ENCODE measurements around the gene INPP5D. TPM values are rescaled to one million over a fixed set of nuclear protein-coding genes. Genes with fewer than 3 reads are reported as not detected.

Gene INPP5D
- total and polyA plus RNA-seq, 2 of the 8 experiments (the other 6 are each of a cell fraction or from before 2014, with no cell fraction given) = 4.5 to 7.1 TPM

DNA sequence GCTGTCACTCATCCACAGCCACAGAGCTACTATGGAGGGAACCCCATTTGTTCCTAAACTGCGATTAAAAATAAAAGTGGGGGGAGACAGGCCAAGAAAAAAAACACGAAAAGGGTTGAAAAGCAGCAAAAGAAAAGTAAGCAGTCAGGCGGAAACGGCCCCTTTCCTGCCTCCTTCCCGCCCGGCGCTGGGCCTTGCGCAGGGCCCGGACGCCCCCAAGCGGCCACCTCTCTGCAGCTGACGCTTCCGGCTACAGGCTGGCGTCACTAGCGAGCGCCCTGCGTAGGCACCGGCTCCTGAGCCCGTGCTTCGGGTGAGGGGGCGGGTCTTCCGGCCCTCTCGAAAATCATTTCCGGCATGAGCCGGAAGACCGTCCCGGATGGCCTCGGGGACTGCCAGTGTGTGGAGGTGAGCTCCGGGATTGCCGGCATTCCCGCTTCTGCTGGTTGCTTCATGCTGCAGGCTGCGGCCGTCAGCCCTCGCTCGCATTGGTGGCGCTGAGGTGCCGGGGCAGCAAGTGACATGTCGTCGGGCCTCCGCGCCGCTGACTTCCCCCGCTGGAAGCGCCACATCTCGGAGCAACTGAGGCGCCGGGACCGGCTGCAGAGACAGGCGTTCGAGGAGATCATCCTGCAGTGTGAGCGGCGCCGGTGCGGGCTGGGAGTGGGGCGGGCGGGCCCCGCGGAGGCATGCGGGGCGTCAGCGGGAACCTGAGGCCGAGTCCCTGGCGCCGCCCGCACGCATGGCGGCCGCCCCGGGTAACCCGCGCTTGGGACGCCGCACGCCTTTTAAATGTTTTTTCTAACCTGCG, 191.4 kb downstream of the INPP5D start, which contains the start of gene ATG16L1 (continued):
- TF ChIP-seq, protein P1, sequence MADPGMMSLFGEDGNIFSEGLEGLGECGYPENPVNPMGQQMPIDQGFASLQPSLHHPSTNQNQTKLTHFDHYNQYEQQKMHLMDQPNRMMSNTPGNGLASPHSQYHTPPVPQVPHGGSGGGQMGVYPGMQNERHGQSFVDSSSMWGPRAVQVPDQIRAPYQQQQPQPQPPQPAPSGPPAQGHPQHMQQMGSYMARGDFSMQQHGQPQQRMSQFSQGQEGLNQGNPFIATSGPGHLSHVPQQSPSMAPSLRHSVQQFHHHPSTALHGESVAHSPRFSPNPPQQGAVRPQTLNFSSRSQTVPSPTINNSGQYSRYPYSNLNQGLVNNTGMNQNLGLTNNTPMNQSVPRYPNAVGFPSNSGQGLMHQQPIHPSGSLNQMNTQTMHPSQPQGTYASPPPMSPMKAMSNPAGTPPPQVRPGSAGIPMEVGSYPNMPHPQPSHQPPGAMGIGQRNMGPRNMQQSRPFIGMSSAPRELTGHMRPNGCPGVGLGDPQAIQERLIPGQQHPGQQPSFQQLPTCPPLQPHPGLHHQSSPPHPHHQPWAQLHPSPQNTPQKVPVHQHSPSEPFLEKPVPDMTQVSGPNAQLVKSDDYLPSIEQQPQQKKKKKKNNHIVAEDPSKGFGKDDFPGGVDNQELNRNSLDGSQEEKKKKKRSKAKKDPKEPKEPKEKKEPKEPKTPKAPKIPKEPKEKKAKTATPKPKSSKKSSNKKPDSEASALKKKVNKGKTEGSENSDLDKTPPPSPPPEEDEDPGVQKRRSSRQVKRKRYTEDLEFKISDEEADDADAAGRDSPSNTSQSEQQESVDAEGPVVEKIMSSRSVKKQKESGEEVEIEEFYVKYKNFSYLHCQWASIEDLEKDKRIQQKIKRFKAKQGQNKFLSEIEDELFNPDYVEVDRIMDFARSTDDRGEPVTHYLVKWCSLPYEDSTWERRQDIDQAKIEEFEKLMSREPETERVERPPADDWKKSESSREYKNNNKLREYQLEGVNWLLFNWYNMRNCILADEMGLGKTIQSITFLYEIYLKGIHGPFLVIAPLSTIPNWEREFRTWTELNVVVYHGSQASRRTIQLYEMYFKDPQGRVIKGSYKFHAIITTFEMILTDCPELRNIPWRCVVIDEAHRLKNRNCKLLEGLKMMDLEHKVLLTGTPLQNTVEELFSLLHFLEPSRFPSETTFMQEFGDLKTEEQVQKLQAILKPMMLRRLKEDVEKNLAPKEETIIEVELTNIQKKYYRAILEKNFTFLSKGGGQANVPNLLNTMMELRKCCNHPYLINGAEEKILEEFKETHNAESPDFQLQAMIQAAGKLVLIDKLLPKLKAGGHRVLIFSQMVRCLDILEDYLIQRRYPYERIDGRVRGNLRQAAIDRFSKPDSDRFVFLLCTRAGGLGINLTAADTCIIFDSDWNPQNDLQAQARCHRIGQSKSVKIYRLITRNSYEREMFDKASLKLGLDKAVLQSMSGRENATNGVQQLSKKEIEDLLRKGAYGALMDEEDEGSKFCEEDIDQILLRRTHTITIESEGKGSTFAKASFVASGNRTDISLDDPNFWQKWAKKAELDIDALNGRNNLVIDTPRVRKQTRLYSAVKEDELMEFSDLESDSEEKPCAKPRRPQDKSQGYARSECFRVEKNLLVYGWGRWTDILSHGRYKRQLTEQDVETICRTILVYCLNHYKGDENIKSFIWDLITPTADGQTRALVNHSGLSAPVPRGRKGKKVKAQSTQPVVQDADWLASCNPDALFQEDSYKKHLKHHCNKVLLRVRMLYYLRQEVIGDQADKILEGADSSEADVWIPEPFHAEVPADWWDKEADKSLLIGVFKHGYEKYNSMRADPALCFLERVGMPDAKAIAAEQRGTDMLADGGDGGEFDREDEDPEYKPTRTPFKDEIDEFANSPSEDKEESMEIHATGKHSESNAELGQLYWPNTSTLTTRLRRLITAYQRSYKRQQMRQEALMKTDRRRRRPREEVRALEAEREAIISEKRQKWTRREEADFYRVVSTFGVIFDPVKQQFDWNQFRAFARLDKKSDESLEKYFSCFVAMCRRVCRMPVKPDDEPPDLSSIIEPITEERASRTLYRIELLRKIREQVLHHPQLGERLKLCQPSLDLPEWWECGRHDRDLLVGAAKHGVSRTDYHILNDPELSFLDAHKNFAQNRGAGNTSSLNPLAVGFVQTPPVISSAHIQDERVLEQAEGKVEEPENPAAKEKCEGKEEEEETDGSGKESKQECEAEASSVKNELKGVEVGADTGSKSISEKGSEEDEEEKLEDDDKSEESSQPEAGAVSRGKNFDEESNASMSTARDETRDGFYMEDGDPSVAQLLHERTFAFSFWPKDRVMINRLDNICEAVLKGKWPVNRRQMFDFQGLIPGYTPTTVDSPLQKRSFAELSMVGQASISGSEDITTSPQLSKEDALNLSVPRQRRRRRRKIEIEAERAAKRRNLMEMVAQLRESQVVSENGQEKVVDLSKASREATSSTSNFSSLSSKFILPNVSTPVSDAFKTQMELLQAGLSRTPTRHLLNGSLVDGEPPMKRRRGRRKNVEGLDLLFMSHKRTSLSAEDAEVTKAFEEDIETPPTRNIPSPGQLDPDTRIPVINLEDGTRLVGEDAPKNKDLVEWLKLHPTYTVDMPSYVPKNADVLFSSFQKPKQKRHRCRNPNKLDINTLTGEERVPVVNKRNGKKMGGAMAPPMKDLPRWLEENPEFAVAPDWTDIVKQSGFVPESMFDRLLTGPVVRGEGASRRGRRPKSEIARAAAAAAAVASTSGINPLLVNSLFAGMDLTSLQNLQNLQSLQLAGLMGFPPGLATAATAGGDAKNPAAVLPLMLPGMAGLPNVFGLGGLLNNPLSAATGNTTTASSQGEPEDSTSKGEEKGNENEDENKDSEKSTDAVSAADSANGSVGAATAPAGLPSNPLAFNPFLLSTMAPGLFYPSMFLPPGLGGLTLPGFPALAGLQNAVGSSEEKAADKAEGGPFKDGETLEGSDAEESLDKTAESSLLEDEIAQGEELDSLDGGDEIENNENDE (IDR thresholded peaks at IDR 0.05; ENCODE audit: insufficient replicate concordance, low read length) = no peak
- TF ChIP-seq JUND (IDR thresholded peaks at IDR 0.05; ENCODE audit: low read length) (0 out of 2 replicates have a peak, but pooled peaks have one; percentile 40), NRF1 (IDR thresholded peaks at IDR 0.05; ENCODE audit: low read depth, low read length) (no peak), RXRA (IDR thresholded peaks at IDR 0.05; ENCODE audit: insufficient read depth, low read depth, low read length) (no peak), RFX5 (IDR thresholded peaks at IDR 0.05; ENCODE audit: borderline replicate concordance, low read depth, low read length) (no peak), TBP (IDR thresholded peaks at IDR 0.05; ENCODE audit: low read depth, low read length) (peak; percentile 70), KDM5A (IDR thresholded peaks at IDR 0.05; ENCODE audit: low read length) (peak; percentile 55; the same call in 1 of the 2 replicates), HDAC6 (IDR thresholded peaks at IDR 0.05; ENCODE audit: low read depth, low read length) (no peak)

Measured in H1 (cell line).